Brain microvascular endothelial cell (primary cell): ENCODE data around the gene CIITA.

Experiments
- DNase-seq: peaks from one replicate; pipeline ENCODE4 v3.0.0-alpha.2; 2020
- H3K27ac ChIP-seq: fragments of 250-450 bp; sonication (Bioruptor Pico); 2 replicates; pipeline ENCODE4 v1.5.1; 2020; ENCODE audit warnings: mild to moderate bottlenecking, moderate library complexity
- H3K27me3 ChIP-seq: fragments of 250-450 bp; sonication (Bioruptor Pico); replicated peaks from 2 replicates; pipeline ENCODE4 v1.5.1; 2020; ENCODE audit warnings: mild to moderate bottlenecking
- H3K36me3 ChIP-seq: fragments of 250-450 bp; sonication (Bioruptor Pico); replicated peaks from 2 replicates; pipeline ENCODE4 v1.5.1; 2020; ENCODE audit warnings: mild to moderate bottlenecking
- H3K4me3 ChIP-seq: 2 replicates; pipeline ENCODE4 v1.5.1; 2011; ENCODE audit warnings: low read depth, mild to moderate bottlenecking, control low read depth, low read length, moderate library complexity
- CTCF ChIP-seq: IDR thresholded peaks from 2 replicates; pipeline ENCODE4 v1.5.1; 2011; ENCODE audit warnings: low read depth, mild to moderate bottlenecking, moderate library complexity, low read length, control low read depth, inconsistent platforms; ENCODE audit errors: missing control alignments
- in situ Hi-C: cut with HindIII; loops from 2 replicates; pipeline ENCODE4 v1.10.0; 2017; ENCODE audit warnings: low sequenced_read_pairs, low pct_ligation_motif_present

The CIITA gene

GRCh38 chr16:10831894-10832886 lies 44.8 kb upstream of the CIITA start:
- H3K4me3 ChIP-seq = no peak overlapping the region
- H3K36me3 ChIP-seq = no peaks in the 10 kb centered on the region
- H3K27me3 ChIP-seq = no peaks in the 10 kb centered on the region
- in situ Hi-C loops = no loop called here
- DNase-seq = no peak
- no peak overlapping the region for H3K27ac ChIP-seq
- no peak for TF ChIP-seq CTCF

- no peaks in the 10 kb centered on the region for H3K36me3 ChIP-seq
- H3K27me3 ChIP-seq = no peaks in the 10 kb centered on the region
- H3K4me3 ChIP-seq = no peak overlapping the region
- H3K27ac ChIP-seq = no peak overlapping the region
- in situ Hi-C loops = no loop called here
- no peak for TF ChIP-seq CTCF
- no peak for DNase-seq
Observed at GRCh38 chr16:10833271-10833670, 43.7 kb upstream of the CIITA start.

- in situ Hi-C loops = no loop called here
- H3K4me3 ChIP-seq = no peak overlapping the region
- no peaks in the 10 kb centered on the region for H3K36me3 ChIP-seq
- DNase-seq = no peak
- H3K27me3 ChIP-seq = no peaks in the 10 kb centered on the region
- no peak for TF ChIP-seq CTCF
- no peak overlapping the region for H3K27ac ChIP-seq
Observed at GRCh38 chr16:10834130-10834529, 42.9 kb upstream of the CIITA start.

- in situ Hi-C loops = no loop called here
- no peak for DNase-seq
- no peak overlapping the region for H3K4me3 ChIP-seq
- H3K36me3 ChIP-seq = no peaks in the 10 kb centered on the region
- no peaks in the 10 kb centered on the region for H3K27me3 ChIP-seq
- no peak overlapping the region for H3K27ac ChIP-seq
- TF ChIP-seq CTCF = no peak
Observed at GRCh38 chr16:10834766-10835165, 42.2 kb upstream of the CIITA start.

- no peak overlapping the region for H3K27ac ChIP-seq
- DNase-seq = no peak
- no peaks in the 10 kb centered on the region for H3K27me3 ChIP-seq
- TF ChIP-seq CTCF = no peak
- no peaks in the 10 kb centered on the region for H3K36me3 ChIP-seq
- no peak overlapping the region for H3K4me3 ChIP-seq
- in situ Hi-C loops = no loop called here
Observed at GRCh38 chr16:10835281-10835931, 41.6 kb upstream of the CIITA start.
